HEK293 (cell line): Measurements from ENCODE around the gene FAM193B.
A peak's percentile ranks its signal among the peaks of the same experiment; 100 is the strongest.

Experiments
- CTCF ChIA-PET: fragments of 350-600 bp; formaldehyde crosslinking; extraction: SDS; loops from one replicate; lab custom pipeline; 2021; ENCODE audit warnings: antibody characterized with exemption; lab: Yijun Ruan, JAX
- POLR2A ChIA-PET: fragments of 300-600 bp; formaldehyde crosslinking; extraction: SDS; loops from one replicate; lab custom pipeline; 2020; ENCODE audit warnings: antibody characterized with exemption, inconsistent platforms; lab: Yijun Ruan, JAX
- H3K27ac ChIP-seq: fragments of 200-500 bp; sonication (Bioruptor generic); 2 replicates; pipeline ENCODE4 v1.5.1; 2014; ENCODE audit warnings: low read depth, low read length, control low read depth, inconsistent platforms; ENCODE audit errors: extremely low read depth
- H3K36me3 ChIP-seq, 2 experiments: fragments of 200-500 bp in 1 of 2; sonication (Bioruptor generic) in 1 of 2; 1 replicate in 1 of 2; 2 replicates in 1 of 2; pipeline ENCODE4 v1.5.1; 2014 to 2017; ENCODE audit warnings: inconsistent platforms in 2 of 2, low read length in 2 of 2; ENCODE audit not compliant: control insufficient read depth in 2 of 2, insufficient read depth in 1 of 2
- H3K4me1 ChIP-seq: fragments of 200-500 bp; sonication (Bioruptor generic); 2 replicates; pipeline ENCODE4 v1.5.1; 2014; ENCODE audit warnings: mild to moderate bottlenecking, low read length, inconsistent platforms; ENCODE audit not compliant: control insufficient read depth, insufficient read depth
- H3K4me3 ChIP-seq: 2 replicates; pipeline ENCODE4 v1.5.1; 2011; ENCODE audit warnings: low read depth, mild to moderate bottlenecking, control low read depth, low read length, moderate library complexity
- H3K9me3 ChIP-seq: fragments of 200-500 bp; sonication (Bioruptor generic); 2 replicates; pipeline ENCODE4 v1.5.1; 2014; ENCODE audit warnings: low read depth, low read length, inconsistent platforms; ENCODE audit not compliant: control insufficient read depth, insufficient read depth
- EGR2 ChIP-seq: fragments of 450-650 bp; formaldehyde crosslinking; IDR thresholded peaks from 2 replicates; pipeline ENCODE4 v1.5.1; 2016; ENCODE audit warnings: low read depth, missing biosample characterization, missing genetic modification characterization
- GLIS2 ChIP-seq: fragments of 450-650 bp; formaldehyde crosslinking; IDR thresholded peaks from 2 replicates; pipeline ENCODE4 v1.5.1; 2016; ENCODE audit warnings: missing biosample characterization, missing genetic modification characterization
- SALL2 ChIP-seq: fragments of 450-650 bp; formaldehyde crosslinking; IDR thresholded peaks from 2 replicates; pipeline ENCODE4 v1.5.0; 2017; ENCODE audit warnings: missing biosample characterization, mild to moderate bottlenecking, missing genetic modification characterization, borderline replicate concordance
- SP7 ChIP-seq: fragments of 450-650 bp; formaldehyde crosslinking; IDR thresholded peaks from 2 replicates; pipeline ENCODE4 v1.5.1; 2016; ENCODE audit warnings: missing biosample characterization, missing genetic modification characterization
- TCF7L2 ChIP-seq: IDR thresholded peaks from 2 replicates; pipeline ENCODE4 v1.6.1; 2011; ENCODE audit warnings: low read depth, mild to moderate bottlenecking, inconsistent platforms, low read length, moderate library complexity, borderline replicate concordance
- ZBTB17 ChIP-seq: fragments of 450-650 bp; formaldehyde crosslinking; IDR thresholded peaks from 2 replicates; pipeline ENCODE4 v1.5.1; 2016; ENCODE audit warnings: missing biosample characterization, missing genetic modification characterization
- ZBTB21 ChIP-seq: fragments of 450-650 bp; formaldehyde crosslinking; IDR thresholded peaks from 2 replicates; pipeline ENCODE4 v1.5.1; 2017; ENCODE audit warnings: missing biosample characterization, missing genetic modification characterization
- ZBTB8A ChIP-seq: fragments of 450-650 bp; formaldehyde crosslinking; IDR thresholded peaks from 2 replicates; pipeline ENCODE4 v1.5.1; 2016; ENCODE audit warnings: missing biosample characterization, missing genetic modification characterization
- ZEB2 ChIP-seq: fragments of 450-650 bp; formaldehyde crosslinking; IDR thresholded peaks from 2 replicates; pipeline ENCODE4 v1.5.1; 2016; ENCODE audit warnings: missing biosample characterization, missing genetic modification characterization
- ZFHX2 ChIP-seq: fragments of 450-650 bp; formaldehyde crosslinking; conservative IDR thresholded peaks from 2 replicates; pipeline ENCODE4 v1.5.1; 2016; ENCODE audit warnings: missing biosample characterization, missing genetic modification characterization
- ZFP69B ChIP-seq: fragments of 450-650 bp; formaldehyde crosslinking; IDR thresholded peaks from 2 replicates; pipeline ENCODE4 v1.5.1; 2016; ENCODE audit warnings: missing biosample characterization, missing genetic modification characterization
- ZNF24 ChIP-seq: fragments of 450-650 bp; formaldehyde crosslinking; IDR thresholded peaks from 2 replicates; pipeline ENCODE4 v1.5.1; 2016; ENCODE audit warnings: missing biosample characterization, missing genetic modification characterization
- ZNF341 ChIP-seq: fragments of 450-650 bp; formaldehyde crosslinking; IDR thresholded peaks from 2 replicates; pipeline ENCODE4; 2016; ENCODE audit warnings: low read depth, missing biosample characterization, missing genetic modification characterization
- ZNF560 ChIP-seq: fragments of 450-650 bp; formaldehyde crosslinking; IDR thresholded peaks from 2 replicates; pipeline ENCODE4 v1.5.1; 2017; ENCODE audit warnings: missing biosample characterization, missing genetic modification characterization, borderline replicate concordance
- ZNF629 ChIP-seq: fragments of 450-650 bp; formaldehyde crosslinking; IDR thresholded peaks from 2 replicates; pipeline ENCODE4 v1.5.1; 2017; ENCODE audit warnings: missing biosample characterization, missing genetic modification characterization
- TF ChIP-seq, protein P1 (sequence below): fragments of 450-650 bp; formaldehyde crosslinking; IDR thresholded peaks from 2 replicates; pipeline ENCODE4 v1.5.1; 2016; ENCODE audit warnings: missing biosample characterization, missing genetic modification characterization
- TF ChIP-seq, protein P2 (sequence below): fragments of 450-650 bp; formaldehyde crosslinking; IDR thresholded peaks from 2 replicates; pipeline ENCODE4 v1.5.1; 2017; ENCODE audit warnings: missing biosample characterization, missing genetic modification characterization
- TF ChIP-seq, protein P3 (sequence below): fragments of 450-650 bp; formaldehyde crosslinking; IDR thresholded peaks from 2 replicates; pipeline ENCODE4 v1.5.1; 2016; ENCODE audit warnings: missing biosample characterization, missing genetic modification characterization
- TF ChIP-seq, protein P4 (sequence below): fragments of 450-650 bp; formaldehyde crosslinking; IDR thresholded peaks from 2 replicates; pipeline ENCODE4 v1.5.1; 2016; ENCODE audit warnings: missing biosample characterization, missing genetic modification characterization
- TF ChIP-seq, protein P5 (sequence below): fragments of 450-650 bp; formaldehyde crosslinking; IDR thresholded peaks from 2 replicates; pipeline ENCODE4 v1.5.1; 2017; ENCODE audit warnings: missing biosample characterization, missing genetic modification characterization
- TF ChIP-seq, protein P6 (sequence below): fragments of 450-650 bp; formaldehyde crosslinking; IDR thresholded peaks from 2 replicates; pipeline ENCODE4 v1.5.1; 2017; ENCODE audit warnings: missing biosample characterization, missing genetic modification characterization

Gene FAM193B

DNA sequence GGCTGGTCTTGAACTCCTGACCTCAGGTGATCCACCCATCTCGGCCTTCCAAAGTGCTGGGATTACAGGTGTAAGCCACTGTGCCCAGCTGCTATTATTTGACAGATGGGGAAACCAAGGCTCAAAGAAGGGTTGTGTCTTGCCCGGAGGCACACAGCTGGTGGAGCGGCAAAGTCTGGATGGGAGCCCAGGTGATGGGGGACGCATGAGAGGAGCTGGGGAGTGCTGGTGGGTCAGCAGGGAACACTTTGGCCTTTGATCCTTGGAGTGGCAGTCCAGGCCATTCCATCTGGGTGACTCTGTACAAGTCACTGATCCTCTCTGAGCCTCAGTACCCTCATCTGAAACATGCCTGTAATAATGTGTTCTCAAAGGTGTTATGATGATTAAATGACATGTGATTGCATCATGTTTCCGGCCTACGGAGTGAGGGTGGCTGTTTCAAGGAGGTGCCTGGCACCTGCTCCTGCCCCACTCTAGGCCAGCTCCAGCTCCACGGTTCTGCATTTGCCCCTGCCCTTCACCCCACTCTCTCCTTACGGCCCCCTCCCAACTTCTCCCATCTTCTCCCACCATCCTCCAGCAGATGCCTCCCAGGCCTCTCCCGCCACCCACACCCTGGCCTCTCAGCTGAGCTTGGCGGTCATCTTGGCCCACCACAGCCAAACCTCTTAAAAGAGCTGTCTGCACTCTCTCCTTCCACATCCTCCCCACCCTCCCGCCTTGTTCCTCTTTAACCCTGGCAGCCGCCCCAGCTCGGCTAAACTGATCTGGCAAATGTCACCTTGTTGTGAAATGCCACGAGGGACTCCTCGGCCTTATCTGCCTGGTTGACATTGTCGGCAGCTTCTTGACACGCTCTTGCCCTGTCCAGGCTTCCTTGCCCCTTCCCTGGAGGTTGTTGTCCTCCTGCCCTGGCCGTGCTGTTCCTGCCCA, 75.4 kb downstream of the FAM193B start:
- no peak overlapping the region for H3K27ac ChIP-seq
- ChIA-PET CTCF (interaction anchor here (0.5 to 2.8 kb wide), 5 partner anchors 13 to 364 kb away, joined by 3 to 11 read pairs (median 4); no protein-coding TSS in a partner anchor), POLR2A (interaction anchor here (1.1 to 8.1 kb wide), 5 partner anchors 10 to 108 kb away, joined by 4 to 106 read pairs (median 7); partner anchors contain the start of gene PDLIM7)
- no peak overlapping the region for H3K4me3 ChIP-seq
- H3K36me3 ChIP-seq = peaks cover 0 to 21% of the 10 kb centered on the region in 2 experiments; a peak in 1 of 3 replicates
- no peaks in the 10 kb centered on the region for H3K9me3 ChIP-seq
- H3K4me1 ChIP-seq = no peaks in the 10 kb centered on the region; the same call in 1 of the 2 replicates
- TF ChIP-seq SP7 (tag by site-specific recombination) (0 out of 2 replicates have a peak, but pooled peaks have one; percentile 36), EGR2 (peak; percentile 82), ZNF560 (tag by site-specific recombination) (no peak), ZFP69B (tag by site-specific recombination) (0 out of 2 replicates have a peak, but pooled peaks have one; percentile 26), ZFHX2 (tag by site-specific recombination) (peak; percentile 87), ZNF341 (tag by site-specific recombination) (0 out of 2 replicates have a peak, but pooled peaks have one; percentile 50), ZBTB21 (tag by site-specific recombination) (0 out of 2 replicates have a peak, but pooled peaks have one; percentile 9), ZNF24 (tag by site-specific recombination) (0 out of 2 replicates have a peak, but pooled peaks have one; percentile 32), ZBTB8A (no peak), TCF7L2 (no peak), ZEB2 (tag by site-specific recombination) (0 out of 2 replicates have a peak, but pooled peaks have one; percentile 33), SALL2 (no peak), GLIS2 (tag by site-specific recombination) (0 out of 2 replicates have a peak, but pooled peaks have one; percentile 19), ZNF629 (0 out of 2 replicates have a peak, but pooled peaks have one; percentile 20), ZBTB17 (tag by site-specific recombination) (peak; percentile 55)
- TF ChIP-seq, protein P1, sequence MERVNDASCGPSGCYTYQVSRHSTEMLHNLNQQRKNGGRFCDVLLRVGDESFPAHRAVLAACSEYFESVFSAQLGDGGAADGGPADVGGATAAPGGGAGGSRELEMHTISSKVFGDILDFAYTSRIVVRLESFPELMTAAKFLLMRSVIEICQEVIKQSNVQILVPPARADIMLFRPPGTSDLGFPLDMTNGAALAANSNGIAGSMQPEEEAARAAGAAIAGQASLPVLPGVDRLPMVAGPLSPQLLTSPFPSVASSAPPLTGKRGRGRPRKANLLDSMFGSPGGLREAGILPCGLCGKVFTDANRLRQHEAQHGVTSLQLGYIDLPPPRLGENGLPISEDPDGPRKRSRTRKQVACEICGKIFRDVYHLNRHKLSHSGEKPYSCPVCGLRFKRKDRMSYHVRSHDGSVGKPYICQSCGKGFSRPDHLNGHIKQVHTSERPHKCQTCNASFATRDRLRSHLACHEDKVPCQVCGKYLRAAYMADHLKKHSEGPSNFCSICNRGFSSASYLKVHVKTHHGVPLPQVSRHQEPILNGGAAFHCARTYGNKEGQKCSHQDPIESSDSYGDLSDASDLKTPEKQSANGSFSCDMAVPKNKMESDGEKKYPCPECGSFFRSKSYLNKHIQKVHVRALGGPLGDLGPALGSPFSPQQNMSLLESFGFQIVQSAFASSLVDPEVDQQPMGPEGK (tag by site-specific recombination) = peak; percentile 71
- TF ChIP-seq, protein P2, sequence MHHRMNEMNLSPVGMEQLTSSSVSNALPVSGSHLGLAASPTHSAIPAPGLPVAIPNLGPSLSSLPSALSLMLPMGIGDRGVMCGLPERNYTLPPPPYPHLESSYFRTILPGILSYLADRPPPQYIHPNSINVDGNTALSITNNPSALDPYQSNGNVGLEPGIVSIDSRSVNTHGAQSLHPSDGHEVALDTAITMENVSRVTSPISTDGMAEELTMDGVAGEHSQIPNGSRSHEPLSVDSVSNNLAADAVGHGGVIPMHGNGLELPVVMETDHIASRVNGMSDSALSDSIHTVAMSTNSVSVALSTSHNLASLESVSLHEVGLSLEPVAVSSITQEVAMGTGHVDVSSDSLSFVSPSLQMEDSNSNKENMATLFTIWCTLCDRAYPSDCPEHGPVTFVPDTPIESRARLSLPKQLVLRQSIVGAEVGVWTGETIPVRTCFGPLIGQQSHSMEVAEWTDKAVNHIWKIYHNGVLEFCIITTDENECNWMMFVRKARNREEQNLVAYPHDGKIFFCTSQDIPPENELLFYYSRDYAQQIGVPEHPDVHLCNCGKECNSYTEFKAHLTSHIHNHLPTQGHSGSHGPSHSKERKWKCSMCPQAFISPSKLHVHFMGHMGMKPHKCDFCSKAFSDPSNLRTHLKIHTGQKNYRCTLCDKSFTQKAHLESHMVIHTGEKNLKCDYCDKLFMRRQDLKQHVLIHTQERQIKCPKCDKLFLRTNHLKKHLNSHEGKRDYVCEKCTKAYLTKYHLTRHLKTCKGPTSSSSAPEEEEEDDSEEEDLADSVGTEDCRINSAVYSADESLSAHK (tag by site-specific recombination) = peak; percentile 94
- TF ChIP-seq, protein P3, sequence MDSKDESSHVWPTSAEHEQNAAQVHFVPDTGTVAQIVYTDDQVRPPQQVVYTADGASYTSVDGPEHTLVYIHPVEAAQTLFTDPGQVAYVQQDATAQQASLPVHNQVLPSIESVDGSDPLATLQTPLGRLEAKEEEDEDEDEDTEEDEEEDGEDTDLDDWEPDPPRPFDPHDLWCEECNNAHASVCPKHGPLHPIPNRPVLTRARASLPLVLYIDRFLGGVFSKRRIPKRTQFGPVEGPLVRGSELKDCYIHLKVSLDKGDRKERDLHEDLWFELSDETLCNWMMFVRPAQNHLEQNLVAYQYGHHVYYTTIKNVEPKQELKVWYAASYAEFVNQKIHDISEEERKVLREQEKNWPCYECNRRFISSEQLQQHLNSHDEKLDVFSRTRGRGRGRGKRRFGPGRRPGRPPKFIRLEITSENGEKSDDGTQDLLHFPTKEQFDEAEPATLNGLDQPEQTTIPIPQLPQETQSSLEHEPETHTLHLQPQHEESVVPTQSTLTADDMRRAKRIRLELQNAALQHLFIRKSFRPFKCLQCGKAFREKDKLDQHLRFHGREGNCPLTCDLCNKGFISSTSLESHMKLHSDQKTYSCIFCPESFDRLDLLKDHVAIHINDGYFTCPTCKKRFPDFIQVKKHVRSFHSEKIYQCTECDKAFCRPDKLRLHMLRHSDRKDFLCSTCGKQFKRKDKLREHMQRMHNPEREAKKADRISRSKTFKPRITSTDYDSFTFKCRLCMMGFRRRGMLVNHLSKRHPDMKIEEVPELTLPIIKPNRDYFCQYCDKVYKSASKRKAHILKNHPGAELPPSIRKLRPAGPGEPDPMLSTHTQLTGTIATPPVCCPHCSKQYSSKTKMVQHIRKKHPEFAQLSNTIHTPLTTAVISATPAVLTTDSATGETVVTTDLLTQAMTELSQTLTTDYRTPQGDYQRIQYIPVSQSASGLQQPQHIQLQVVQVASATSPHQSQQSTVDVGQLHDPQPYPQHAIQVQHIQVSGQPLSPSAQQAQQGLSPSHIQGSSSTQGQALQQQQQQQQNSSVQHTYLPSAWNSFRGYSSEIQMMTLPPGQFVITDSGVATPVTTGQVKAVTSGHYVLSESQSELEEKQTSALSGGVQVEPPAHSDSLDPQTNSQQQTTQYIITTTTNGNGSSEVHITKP = no peak; the same call in 1 of the 2 replicates
- TF ChIP-seq, protein P4, sequence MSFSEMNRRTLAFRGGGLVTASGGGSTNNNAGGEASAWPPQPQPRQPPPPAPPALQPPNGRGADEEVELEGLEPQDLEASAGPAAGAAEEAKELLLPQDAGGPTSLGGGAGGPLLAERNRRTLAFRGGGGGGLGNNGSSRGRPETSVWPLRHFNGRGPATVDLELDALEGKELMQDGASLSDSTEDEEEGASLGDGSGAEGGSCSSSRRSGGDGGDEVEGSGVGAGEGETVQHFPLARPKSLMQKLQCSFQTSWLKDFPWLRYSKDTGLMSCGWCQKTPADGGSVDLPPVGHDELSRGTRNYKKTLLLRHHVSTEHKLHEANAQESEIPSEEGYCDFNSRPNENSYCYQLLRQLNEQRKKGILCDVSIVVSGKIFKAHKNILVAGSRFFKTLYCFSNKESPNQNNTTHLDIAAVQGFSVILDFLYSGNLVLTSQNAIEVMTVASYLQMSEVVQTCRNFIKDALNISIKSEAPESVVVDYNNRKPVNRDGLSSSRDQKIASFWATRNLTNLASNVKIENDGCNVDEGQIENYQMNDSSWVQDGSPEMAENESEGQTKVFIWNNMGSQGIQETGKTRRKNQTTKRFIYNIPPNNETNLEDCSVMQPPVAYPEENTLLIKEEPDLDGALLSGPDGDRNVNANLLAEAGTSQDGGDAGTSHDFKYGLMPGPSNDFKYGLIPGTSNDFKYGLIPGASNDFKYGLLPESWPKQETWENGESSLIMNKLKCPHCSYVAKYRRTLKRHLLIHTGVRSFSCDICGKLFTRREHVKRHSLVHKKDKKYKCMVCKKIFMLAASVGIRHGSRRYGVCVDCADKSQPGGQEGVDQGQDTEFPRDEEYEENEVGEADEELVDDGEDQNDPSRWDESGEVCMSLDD (tag by site-specific recombination) = no peak
- TF ChIP-seq, protein P5, sequence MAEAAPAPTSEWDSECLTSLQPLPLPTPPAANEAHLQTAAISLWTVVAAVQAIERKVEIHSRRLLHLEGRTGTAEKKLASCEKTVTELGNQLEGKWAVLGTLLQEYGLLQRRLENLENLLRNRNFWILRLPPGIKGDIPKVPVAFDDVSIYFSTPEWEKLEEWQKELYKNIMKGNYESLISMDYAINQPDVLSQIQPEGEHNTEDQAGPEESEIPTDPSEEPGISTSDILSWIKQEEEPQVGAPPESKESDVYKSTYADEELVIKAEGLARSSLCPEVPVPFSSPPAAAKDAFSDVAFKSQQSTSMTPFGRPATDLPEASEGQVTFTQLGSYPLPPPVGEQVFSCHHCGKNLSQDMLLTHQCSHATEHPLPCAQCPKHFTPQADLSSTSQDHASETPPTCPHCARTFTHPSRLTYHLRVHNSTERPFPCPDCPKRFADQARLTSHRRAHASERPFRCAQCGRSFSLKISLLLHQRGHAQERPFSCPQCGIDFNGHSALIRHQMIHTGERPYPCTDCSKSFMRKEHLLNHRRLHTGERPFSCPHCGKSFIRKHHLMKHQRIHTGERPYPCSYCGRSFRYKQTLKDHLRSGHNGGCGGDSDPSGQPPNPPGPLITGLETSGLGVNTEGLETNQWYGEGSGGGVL = peak; percentile 81
- TF ChIP-seq, protein P6, sequence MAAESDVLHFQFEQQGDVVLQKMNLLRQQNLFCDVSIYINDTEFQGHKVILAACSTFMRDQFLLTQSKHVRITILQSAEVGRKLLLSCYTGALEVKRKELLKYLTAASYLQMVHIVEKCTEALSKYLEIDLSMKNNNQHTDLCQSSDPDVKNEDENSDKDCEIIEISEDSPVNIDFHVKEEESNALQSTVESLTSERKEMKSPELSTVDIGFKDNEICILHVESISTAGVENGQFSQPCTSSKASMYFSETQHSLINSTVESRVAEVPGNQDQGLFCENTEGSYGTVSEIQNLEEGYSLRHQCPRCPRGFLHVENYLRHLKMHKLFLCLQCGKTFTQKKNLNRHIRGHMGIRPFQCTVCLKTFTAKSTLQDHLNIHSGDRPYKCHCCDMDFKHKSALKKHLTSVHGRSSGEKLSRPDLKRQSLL (tag by site-specific recombination) = peak; percentile 49; the same call in 1 of the 2 replicates
